PC-3 (cell line): ENCODE data around the gene AHNAK. TPM values are rescaled to one million over a fixed set of nuclear protein-coding genes. Genes with fewer than 3 reads are reported as not detected.

Experiments
- ATAC-seq: fragments of 200-7000 bp; cut with Tn5 transposase; 2 replicates; pipeline ENCODE4 v1.9.1; 2020; ENCODE audit warnings: mild to moderate bottlenecking, moderate library complexity
- BruUV-seq: library from RNA; stranded (reverse); fragments of 400-500 nt; replicated peaks from 2 replicates; lab custom pipeline; 2021; lab: Mats Ljungman, UMichigan
- CTCF ChIA-PET: fragments of 300-600 bp; sonication (Branson Sonifier 250); formaldehyde crosslinking; loops from one replicate; lab custom pipeline; 2022; ENCODE audit warnings: antibody characterized with exemption; lab: Charles Lee
- POLR2A ChIA-PET: fragments of 300-600 bp; sonication (Branson Sonifier 250); formaldehyde crosslinking; loops from one replicate; lab custom pipeline; 2022; ENCODE audit warnings: antibody characterized with exemption; ENCODE audit not compliant: unreplicated experiment; lab: Charles Lee
- DNase-seq: peaks from one replicate; pipeline ENCODE4 v3.0.0-alpha.2; 2015
- H2AFZ ChIP-seq: fragments of 300-600 bp; sonication (generic); 2 replicates; pipeline ENCODE4 v1.6.0; 2016; ENCODE audit warnings: antibody characterized with exemption, low read length
- H3F3A ChIP-seq: fragments of 300-600 bp; sonication (generic); one replicate; pipeline ENCODE4 v1.6.0; 2017; ENCODE audit warnings: antibody characterized with exemption, low read length, control low read depth, mild to moderate bottlenecking; ENCODE audit not compliant: unreplicated experiment
- H3K27ac ChIP-seq: fragments of 300-600 bp; sonication (generic); 2 replicates; pipeline ENCODE4 v1.5.1; 2016; ENCODE audit warnings: mild to moderate bottlenecking, low read length
- H3K27me3 ChIP-seq: fragments of 300-600 bp; sonication (generic); 2 replicates; pipeline ENCODE4 v1.6.1; 2016; ENCODE audit warnings: low read length, mixed read lengths
- H3K36me3 ChIP-seq: fragments of 300-600 bp; sonication (generic); 2 replicates; pipeline ENCODE4 v1.6.1; 2016; ENCODE audit warnings: low read depth, mixed run types, low read length, mixed read lengths
- H3K4me1 ChIP-seq: fragments of 300-600 bp; sonication (generic); 2 replicates; pipeline ENCODE4 v1.5.1; 2016; ENCODE audit warnings: low read length; ENCODE audit not compliant: insufficient read depth
- H3K4me2 ChIP-seq: fragments of 300-600 bp; sonication (generic); 2 replicates; pipeline ENCODE4 v1.6.0; 2016; ENCODE audit warnings: low read length
- H3K4me3 ChIP-seq: fragments of 300-600 bp; sonication (generic); 2 replicates; pipeline ENCODE4 v1.5.1; 2016; ENCODE audit warnings: mild to moderate bottlenecking, low read length, mixed read lengths
- H3K79me2 ChIP-seq: fragments of 300-600 bp; sonication (generic); 2 replicates; pipeline ENCODE4 v1.6.1; 2017; ENCODE audit warnings: low read length, mixed read lengths
- H3K9ac ChIP-seq: fragments of 300-600 bp; sonication (generic); 2 replicates; pipeline ENCODE4 v1.6.0; 2016; ENCODE audit warnings: mild to moderate bottlenecking, low read length
- H3K9me2 ChIP-seq: fragments of 300-600 bp; sonication (generic); replicated peaks from 2 replicates; pipeline ENCODE4 v1.6.1; 2016; ENCODE audit warnings: mixed run types, low read length, mixed read lengths
- H3K9me3 ChIP-seq: fragments of 300-600 bp; sonication (generic); 2 replicates; pipeline ENCODE4 v1.6.1; 2016; ENCODE audit warnings: low read length, mixed read lengths
- H4K20me1 ChIP-seq: fragments of 300-600 bp; sonication (generic); 2 replicates; pipeline ENCODE4 v1.6.1; 2016; ENCODE audit warnings: low read length, mixed read lengths
- CTCF ChIP-seq: fragments of 300-600 bp; sonication (generic); conservative IDR thresholded peaks from 2 replicates; pipeline ENCODE4 v1.5.1; 2017; ENCODE audit warnings: antibody characterized with exemption, low read depth, mild to moderate bottlenecking, low read length
- EZH2 ChIP-seq: fragments of 300-600 bp; sonication (generic); IDR thresholded peaks from one replicate; pipeline ENCODE4 v1.6.1; 2017; ENCODE audit warnings: antibody characterized with exemption, mild to moderate bottlenecking, low read length; ENCODE audit not compliant: unreplicated experiment
- EZH2phosphoT487 ChIP-seq: fragments of 300-600 bp; sonication (generic); IDR thresholded peaks from 2 replicates; pipeline ENCODE4 v1.6.1; 2018; ENCODE audit warnings: mild to moderate bottlenecking, antibody characterized with exemption, low read length, borderline replicate concordance
- intact Hi-C: fragments of 100-400 bp; cut with micrococcal nuclease; formaldehyde crosslinking; loops from 2 replicates; pipeline ENCODE4 v1.9.0; 2023
- total RNA-seq: library from RNA; depleted of rRNA; stranded (reverse); fragments of >200 nt; gene quantifications from 2 replicates; pipeline ENCODE4 v1.2.3, GENCODE V29; 2014

Gene AHNAK
- total RNA-seq, 1 experiment from 2014 or later: 287 TPM

DNA sequence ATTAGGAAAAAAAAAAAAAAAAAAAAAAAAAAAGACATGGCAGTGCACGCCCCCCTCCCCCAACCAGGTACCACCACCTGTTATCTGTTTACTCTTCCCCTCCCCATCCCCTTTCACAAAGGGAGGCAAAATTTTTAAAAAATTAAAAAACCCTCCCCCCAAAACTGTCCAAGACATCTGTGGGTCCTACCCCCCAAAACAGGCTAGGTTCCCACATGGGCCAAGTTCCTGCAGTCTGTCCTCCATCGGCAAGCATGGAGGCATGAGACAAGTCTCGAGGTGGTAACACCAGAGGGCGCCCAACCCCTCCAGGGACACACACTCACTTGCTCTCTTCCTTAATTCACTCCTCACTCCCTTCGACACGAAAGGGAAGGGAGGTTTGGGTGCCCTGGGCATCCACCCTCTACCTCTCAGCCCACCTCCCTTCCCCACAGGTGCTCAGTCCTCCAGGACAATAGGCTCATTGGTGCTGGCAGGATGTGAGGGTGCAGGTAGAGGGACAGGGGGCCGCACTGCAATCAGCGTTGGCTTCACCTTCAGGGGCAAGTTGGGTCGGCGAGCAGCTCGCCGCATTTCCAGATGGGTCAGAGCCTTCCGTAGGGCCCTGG lies 46.9 kb upstream of the AHNAK start:
- no peaks in the 10 kb centered on the region for H3K9me3 ChIP-seq
- H3K9me2 ChIP-seq: no peaks in the 10 kb centered on the region
- peaks cover 7% of the 10 kb centered on the region for H3F3A ChIP-seq
- ATAC-seq (no peak), DNase-seq (peak; percentile 71)
- H3K4me1 ChIP-seq: peaks cover 16% of the 10 kb centered on the region
- ChIA-PET CTCF (interaction anchor here (0.8 to 1.5 kb wide), 2 partner anchors 12 to 18 kb away, joined by 3 to 9 read pairs; no protein-coding TSS in a partner anchor), POLR2A (interaction anchor here (3.1 kb wide), 1 partner anchor 20 kb away, joined by 23 read pairs; the partner anchor contains the start of gene EEF1G)
- no peaks in the 10 kb centered on the region for H3K27me3 ChIP-seq
- H3K27ac ChIP-seq: no peak overlapping the region
- BruUV-seq: no TSS peak
- no peak overlapping the region for H3K4me2 ChIP-seq
- peaks cover 50% of the 10 kb centered on the region for H3K36me3 ChIP-seq
- H2AFZ ChIP-seq: no peak overlapping the region
- H3K79me2 ChIP-seq: peaks cover 32% of the 10 kb centered on the region
- H3K4me3 ChIP-seq: no peak overlapping the region
- TF ChIP-seq EZH2phosphoT487 (no peak), EZH2 (no peak), CTCF (peak; percentile 79)
- H4K20me1 ChIP-seq: no peaks in the 10 kb centered on the region
- intact Hi-C loops: loop anchor here (5.0 kb wide), 1 partner anchor 59 kb away; the partner anchor contains the start of gene INTS5
- no peak overlapping the region for H3K9ac ChIP-seq

- H3K4me1 ChIP-seq: peaks cover 16% of the 10 kb centered on the region
- no peaks in the 10 kb centered on the region for H3K9me3 ChIP-seq
- ATAC-seq (no peak), DNase-seq (no peak)
- peaks cover 27% of the 10 kb centered on the region for H3K79me2 ChIP-seq
- peaks cover 7% of the 10 kb centered on the region for H3F3A ChIP-seq
- no peaks in the 10 kb centered on the region for H3K9me2 ChIP-seq
- peaks cover 45% of the 10 kb centered on the region for H3K36me3 ChIP-seq
- ChIA-PET CTCF (interaction anchor here (1.5 kb wide), 1 partner anchor 19 kb away, joined by 9 read pairs; no protein-coding TSS in a partner anchor), POLR2A (interaction anchor here (2.5 to 3.1 kb wide), 2 partner anchors 8 to 19 kb away, joined by 23 to 29 read pairs; partner anchors contain the start of genes EEF1G and MTA2)
- intact Hi-C loops: loop anchor here (5.0 kb wide), 1 partner anchor 59 kb away; the partner anchor contains the start of gene INTS5
- no peak overlapping the region for H3K4me3 ChIP-seq
- no peaks in the 10 kb centered on the region for H3K27me3 ChIP-seq
- TF ChIP-seq EZH2: no peak
- TF ChIP-seq EZH2phosphoT487: no peak
- TF ChIP-seq CTCF: no peak
- H2AFZ ChIP-seq: no peak overlapping the region
- H3K27ac ChIP-seq: no peak overlapping the region
- no peak overlapping the region for H3K9ac ChIP-seq
- H4K20me1 ChIP-seq: no peaks in the 10 kb centered on the region
- no peak overlapping the region for H3K4me2 ChIP-seq
- BruUV-seq: no TSS peak
Observed at GRCh38 chr11:62592989-62593421, 46.4 kb upstream of the AHNAK start.
